ENCODE data around the gene FAM168A. TPM values are rescaled to one million over a fixed set of nuclear protein-coding genes. Genes with fewer than 3 reads are reported as not detected.

Gene FAM168A
- total and polyA plus RNA-seq, 9 donors, result 17.6 to 35.4 (median 24.8) TPM

DNA sequence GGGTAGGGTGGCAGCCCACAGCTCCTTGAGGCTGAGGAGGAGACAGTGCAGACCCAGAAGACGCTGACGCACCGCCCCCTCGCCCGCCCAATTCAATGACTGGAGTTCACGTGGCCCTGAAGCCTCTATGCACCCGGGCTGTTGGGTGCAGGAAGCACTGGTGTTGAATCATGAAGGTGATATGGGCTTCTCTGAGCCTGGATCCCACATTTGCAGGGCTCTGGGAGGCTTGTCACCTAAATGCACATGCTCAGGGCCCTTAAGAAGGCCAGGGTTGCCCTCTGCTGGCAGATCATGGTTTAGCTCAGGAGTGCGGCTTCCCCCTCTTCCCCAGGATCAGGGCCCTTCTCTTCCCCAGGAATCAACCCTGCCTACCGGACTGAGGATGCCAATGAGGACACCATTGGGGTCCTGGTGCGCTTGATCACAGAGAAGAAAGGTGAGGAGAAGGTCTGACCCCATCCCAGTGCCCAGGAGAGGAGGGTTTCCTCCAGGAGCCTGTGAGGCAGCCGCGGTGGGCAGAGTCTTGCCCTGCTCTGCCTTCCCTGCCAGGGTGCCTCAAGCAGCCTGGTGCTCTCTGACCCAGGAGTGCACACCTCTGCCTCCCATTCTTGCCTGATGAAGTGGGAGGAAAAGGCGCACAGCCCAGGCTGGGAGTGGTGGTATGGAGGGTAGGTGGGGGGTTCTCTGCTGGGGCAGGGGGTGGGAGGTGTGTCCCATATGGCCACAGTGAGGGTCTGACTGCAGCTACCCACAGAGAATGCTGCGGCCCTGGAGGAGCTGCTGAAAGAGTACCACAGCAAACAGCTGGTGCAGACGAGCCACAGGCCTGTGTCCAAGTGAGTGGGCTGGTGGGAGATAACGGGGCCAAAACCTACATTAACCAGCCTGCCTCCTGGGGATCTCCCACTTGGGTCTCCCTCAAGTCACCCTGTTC is 204.2 kb downstream of the FAM168A start:
- WGBS (ENCODE audit: insufficient coverage), result 70% methylated on average over 12 of the region's 16 CpGs
- Histone ChIP-seq H3K36me3 (ENCODE audit: control insufficient read depth, insufficient read depth, low read length) (peaks cover 11% of the 10 kb centered on the region), H3K27ac (ENCODE audit: low read length) (no peak overlapping the region), H3K4me3 (ENCODE audit: low read length) (no peak overlapping the region), H3K9me3 (replicated peaks; ENCODE audit: control insufficient read depth, low read depth, low read length) (no peaks in the 10 kb centered on the region), H3K4me1 (ENCODE audit: control insufficient read depth, insufficient read depth, low read length) (peaks cover 18% of the 10 kb centered on the region), H3K27me3 (ENCODE audit: control insufficient read depth, insufficient read depth, low read length) (no peaks in the 10 kb centered on the region)
- DNase-seq, result peak; percentile 80

DNA sequence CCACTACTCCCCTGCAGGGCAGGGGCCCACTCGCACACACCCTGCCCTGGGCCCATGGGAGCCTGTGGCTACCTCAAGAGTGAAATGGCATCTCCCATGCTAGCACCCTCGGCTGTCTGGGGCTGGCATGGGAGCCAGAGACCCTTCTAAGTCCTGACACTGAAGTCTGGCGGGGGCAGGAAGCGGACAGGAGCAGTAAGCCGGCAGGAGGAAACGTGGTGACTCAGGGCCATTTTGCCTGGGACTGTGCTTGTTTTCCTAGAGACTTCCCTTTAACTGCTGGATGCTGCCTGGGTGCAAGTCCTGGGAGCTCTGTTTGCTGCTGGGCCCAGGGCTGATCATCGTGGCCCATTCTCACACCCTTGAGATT is 204.9 kb downstream of the FAM168A start:
- Histone ChIP-seq H3K27me3 (ENCODE audit: control insufficient read depth, insufficient read depth, low read length) (no peaks in the 10 kb centered on the region), H3K27ac (ENCODE audit: low read length) (no peak overlapping the region), H3K9me3 (replicated peaks; ENCODE audit: control insufficient read depth, low read depth, low read length) (no peaks in the 10 kb centered on the region), H3K4me3 (ENCODE audit: low read length) (no peak overlapping the region), H3K36me3 (ENCODE audit: control insufficient read depth, insufficient read depth, low read length) (peaks cover 11% of the 10 kb centered on the region), H3K4me1 (ENCODE audit: control insufficient read depth, insufficient read depth, low read length) (peaks cover 24% of the 10 kb centered on the region)
- no peak for DNase-seq
- WGBS (ENCODE audit: insufficient coverage), result 90% methylated on average over 7 of the region's 7 CpGs

DNA sequence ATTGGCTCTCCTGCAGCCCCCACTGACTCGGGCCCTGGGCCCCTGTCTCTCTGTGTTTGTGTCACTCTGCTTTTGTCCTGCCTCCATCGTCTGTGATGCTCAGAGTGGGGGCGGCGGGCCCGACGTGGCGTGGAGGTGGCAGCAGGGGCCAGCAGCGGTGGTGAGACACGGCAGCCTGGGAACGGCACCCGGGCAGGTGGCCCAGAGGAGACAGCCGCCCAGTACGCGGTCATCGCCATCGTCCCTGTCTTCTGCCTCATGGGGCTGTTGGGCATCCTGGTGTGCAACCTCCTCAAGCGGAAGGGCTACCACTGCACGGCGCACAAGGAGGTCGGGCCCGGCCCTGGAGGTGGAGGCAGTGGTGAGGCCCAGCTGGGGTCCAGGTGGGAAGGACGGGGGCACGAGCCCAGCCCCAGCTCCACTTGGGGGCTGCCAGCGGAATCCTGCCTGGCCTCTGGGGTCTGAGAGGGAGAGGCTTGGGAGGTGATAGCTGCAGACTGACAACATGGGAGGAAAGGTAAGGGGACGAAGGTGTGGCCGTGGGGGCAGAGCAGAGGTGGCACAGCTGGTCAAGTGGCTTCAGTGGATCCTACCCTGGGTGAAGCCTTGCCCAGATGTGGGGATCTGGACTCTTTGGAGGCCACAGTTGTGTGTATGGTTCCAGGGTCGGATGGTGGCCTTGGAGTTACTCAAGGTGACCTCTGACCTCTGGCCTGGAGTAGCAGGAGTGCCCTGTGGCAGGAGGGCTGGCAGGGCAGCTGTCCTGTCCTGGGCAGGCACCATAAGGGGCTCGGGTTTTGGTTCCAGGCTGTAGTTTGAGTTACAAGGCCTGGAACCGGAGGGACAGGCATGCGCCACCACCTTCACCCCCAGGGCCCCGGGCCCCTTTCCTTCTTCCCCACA is 205.6 kb downstream of the FAM168A start:
- Histone ChIP-seq H3K27ac (ENCODE audit: low read length) (no peak overlapping the region), H3K4me1 (ENCODE audit: control insufficient read depth, insufficient read depth, low read length) (peaks cover 31% of the 10 kb centered on the region), H3K9me3 (replicated peaks; ENCODE audit: control insufficient read depth, low read depth, low read length) (no peaks in the 10 kb centered on the region), H3K27me3 (ENCODE audit: control insufficient read depth, insufficient read depth, low read length) (no peaks in the 10 kb centered on the region), H3K4me3 (ENCODE audit: low read length) (no peak overlapping the region), H3K36me3 (ENCODE audit: control insufficient read depth, insufficient read depth, low read length) (peaks cover 11% of the 10 kb centered on the region)
- 90% methylated on average over 29 of the region's 31 CpGs for WGBS (ENCODE audit: insufficient coverage)
- DNase-seq, result no peak

DNA sequence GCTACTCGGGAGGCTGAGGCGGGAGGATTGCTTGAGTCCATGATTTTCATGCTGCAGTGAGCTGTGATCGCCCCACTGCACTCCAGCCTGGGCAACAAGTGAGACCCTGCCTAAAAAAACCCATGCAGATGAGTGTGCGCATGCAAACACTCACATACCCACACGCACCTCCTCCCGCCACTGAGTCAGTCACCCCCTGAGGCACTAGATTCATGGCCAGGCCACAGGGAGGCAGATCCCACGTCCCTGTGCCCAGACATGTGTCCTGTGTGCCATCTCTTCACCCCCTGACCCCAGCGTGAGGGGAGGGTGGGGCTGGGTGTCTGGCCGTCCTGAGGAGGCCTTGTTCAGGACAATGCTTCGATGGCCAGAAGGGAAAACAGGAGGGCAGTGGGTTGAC is 206.2 kb downstream of the FAM168A start:
- H3K36me3 ChIP-seq (ENCODE audit: control insufficient read depth, insufficient read depth, low read length), result peaks cover 11% of the 10 kb centered on the region
- no peaks in the 10 kb centered on the region for H3K9me3 ChIP-seq (replicated peaks; ENCODE audit: control insufficient read depth, low read depth, low read length)
- WGBS (ENCODE audit: insufficient coverage), result 88% methylated on average over 5 of the region's 10 CpGs
- no peak overlapping the region for H3K4me3 ChIP-seq (ENCODE audit: low read length)
- no peaks in the 10 kb centered on the region for H3K27me3 ChIP-seq (ENCODE audit: control insufficient read depth, insufficient read depth, low read length)
- peaks cover 37% of the 10 kb centered on the region for H3K4me1 ChIP-seq (ENCODE audit: control insufficient read depth, insufficient read depth, low read length)
- DNase-seq, result no peak
- no peak overlapping the region for H3K27ac ChIP-seq (ENCODE audit: low read length)

DNA sequence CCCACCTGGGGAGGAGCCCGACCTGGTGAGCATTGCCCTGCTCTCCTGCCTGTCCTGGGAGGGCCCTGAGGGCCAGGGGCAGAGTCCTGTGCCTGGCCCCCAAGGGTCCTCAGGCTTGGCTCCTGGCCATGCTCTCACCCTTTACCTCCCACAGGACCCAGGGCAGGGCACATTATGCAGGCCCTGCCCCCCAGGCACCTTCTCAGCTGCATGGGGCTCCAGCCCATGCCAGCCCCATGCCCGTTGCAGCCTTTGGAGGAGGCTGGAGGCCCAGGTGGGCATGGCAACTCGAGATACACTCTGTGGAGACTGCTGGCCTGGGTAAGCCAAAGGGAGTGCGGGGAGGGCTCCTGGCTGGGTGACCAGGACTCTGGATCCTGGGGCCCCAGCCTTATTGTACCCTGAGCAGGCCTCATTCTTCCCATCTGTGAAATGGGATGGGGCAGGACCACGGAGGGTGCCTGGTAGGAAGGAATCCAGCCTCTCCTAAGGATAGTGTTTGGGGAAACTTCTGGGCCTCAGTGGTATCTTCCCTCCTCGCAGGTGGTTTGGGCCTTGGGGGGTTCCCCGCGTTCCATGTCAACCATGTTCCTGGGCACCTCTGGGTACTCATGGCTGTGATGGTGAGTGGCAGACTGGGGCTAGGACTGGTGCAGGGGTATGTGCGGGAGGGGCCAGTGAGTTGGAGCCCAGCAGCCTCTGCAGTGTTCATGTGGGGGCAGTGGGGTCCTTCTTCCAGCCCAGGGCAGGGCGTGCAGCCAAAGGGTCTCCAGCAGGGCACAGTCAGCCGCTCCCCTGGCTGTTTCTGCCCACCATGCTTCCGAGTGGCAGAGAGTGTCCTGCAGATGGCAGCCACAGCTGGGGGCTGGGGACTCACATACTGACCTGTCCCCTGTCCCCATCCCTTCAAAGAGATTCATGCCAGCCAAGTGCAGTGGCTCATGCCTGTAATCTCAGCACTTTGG is 207.0 kb downstream of the FAM168A start:
- Histone ChIP-seq H3K36me3 (ENCODE audit: control insufficient read depth, insufficient read depth, low read length) (peaks cover 11% of the 10 kb centered on the region), H3K4me1 (ENCODE audit: control insufficient read depth, insufficient read depth, low read length) (peaks cover 45% of the 10 kb centered on the region), H3K9me3 (replicated peaks; ENCODE audit: control insufficient read depth, low read depth, low read length) (no peaks in the 10 kb centered on the region), H3K4me3 (ENCODE audit: low read length) (no peak overlapping the region), H3K27me3 (ENCODE audit: control insufficient read depth, insufficient read depth, low read length) (no peaks in the 10 kb centered on the region), H3K27ac (ENCODE audit: low read length) (no peak overlapping the region)
- WGBS (ENCODE audit: insufficient coverage), result 87% methylated on average over 12 of the region's 12 CpGs
- DNase-seq, result no peak

DNA sequence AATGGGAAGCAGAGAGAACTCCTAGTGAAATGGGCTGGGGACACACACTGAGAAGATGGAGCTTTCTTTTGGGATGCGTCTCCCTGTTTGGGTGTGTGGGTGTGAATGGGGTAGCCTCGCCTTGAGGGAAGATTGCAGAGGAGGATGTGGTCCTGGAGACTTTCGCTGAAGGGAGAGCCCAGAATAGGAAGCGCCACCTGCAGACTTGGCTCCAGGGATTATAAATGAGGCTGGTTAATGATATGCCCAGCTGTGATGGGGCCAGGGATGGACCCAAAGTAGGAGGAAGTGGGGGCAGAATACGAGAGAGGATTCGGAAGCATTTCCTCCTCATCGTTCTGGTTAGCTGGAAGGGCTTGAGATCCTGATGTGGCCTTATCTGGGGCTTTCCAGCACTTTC is 208.0 kb downstream of the FAM168A start:
- H3K4me1 ChIP-seq (ENCODE audit: control insufficient read depth, insufficient read depth, low read length), result peaks cover 54% of the 10 kb centered on the region
- WGBS (ENCODE audit: insufficient coverage), result 72% methylated on average over 4 of the region's 7 CpGs

DNA sequence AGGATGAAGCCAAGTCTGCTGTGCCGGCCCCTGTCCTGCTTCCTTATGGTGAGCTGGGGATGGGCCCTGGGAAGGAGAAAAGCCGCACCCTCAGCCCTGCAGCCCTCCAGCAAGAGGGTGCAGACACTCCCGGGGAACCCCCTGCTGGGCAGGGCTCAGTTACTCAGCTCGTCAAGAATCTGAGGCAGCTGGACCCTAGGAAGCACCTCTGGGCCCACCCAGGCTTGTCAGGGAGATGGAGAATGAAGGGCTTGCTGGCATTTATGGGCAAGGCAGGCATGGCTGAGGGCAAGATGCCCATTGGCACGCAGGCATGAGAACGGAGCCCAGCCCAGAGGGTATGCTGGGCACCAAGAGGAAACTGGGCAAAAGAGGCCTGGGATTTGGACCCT is 208.8 kb downstream of the FAM168A start:
- 58% methylated on average over 4 of the region's 6 CpGs for WGBS (ENCODE audit: insufficient coverage)
- no peak for DNase-seq
- no peak overlapping the region for H3K27ac ChIP-seq (ENCODE audit: low read length)
- H3K4me3 ChIP-seq (ENCODE audit: low read length), result no peak overlapping the region
- H3K36me3 ChIP-seq (ENCODE audit: control insufficient read depth, insufficient read depth, low read length), result peaks cover 3% of the 10 kb centered on the region
- no peaks in the 10 kb centered on the region for H3K9me3 ChIP-seq (replicated peaks; ENCODE audit: control insufficient read depth, low read depth, low read length)
- no peaks in the 10 kb centered on the region for H3K27me3 ChIP-seq (ENCODE audit: control insufficient read depth, insufficient read depth, low read length)
- H3K4me1 ChIP-seq (ENCODE audit: control insufficient read depth, insufficient read depth, low read length), result peaks cover 62% of the 10 kb centered on the region

More for the DNA sequence above, 208.0 kb downstream of the FAM168A start:
- Histone ChIP-seq H3K9me3 (replicated peaks; ENCODE audit: control insufficient read depth, low read depth, low read length) (no peaks in the 10 kb centered on the region), H3K27me3 (ENCODE audit: control insufficient read depth, insufficient read depth, low read length) (no peaks in the 10 kb centered on the region), H3K36me3 (ENCODE audit: control insufficient read depth, insufficient read depth, low read length) (peaks cover 6% of the 10 kb centered on the region), H3K4me3 (ENCODE audit: low read length) (no peak overlapping the region), H3K27ac (ENCODE audit: low read length) (no peak overlapping the region)
- no peak for DNase-seq

DNA sequence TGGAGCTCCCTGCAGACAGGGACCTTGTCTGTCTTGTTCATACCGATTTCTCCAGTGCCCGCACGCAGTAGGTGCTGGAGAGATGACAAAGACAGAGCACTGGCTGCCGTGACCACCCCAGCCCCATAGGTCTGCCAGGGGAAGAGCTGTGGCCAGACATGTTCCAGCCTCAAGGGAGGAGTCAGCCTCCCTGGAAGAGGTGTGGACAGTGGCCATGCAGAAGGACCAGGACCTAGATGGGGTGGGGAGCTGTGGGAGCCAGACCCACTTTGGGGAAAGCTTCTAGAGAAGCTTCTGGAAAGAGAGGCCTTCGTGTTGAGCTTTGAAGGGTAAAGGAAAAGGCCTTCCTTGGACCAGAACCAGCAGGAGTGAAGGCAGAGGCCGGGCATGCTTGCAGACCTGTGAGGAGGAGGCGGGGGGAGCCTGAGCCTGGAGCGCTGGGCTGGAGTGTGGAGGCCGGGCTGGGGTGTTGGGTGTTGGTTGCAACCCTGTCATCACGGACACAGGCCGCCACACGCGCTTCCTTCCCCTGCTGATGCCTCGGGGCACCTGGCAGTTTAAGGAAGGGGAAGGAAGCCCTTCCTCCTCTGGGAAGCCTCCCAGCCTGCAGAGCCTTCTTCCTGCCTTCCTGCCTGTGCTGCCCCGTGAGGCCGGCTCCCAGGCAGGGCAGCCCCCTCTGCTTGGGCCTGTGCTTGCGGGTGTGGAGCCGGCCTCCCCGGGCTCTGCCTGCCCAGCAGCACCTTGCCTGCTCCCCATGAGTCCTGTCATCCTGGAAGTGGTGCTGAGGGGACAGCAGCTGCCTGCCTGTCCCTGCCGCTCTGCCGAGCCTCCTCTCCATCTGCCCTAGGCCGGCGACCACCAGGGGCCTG is 209.4 kb downstream of the FAM168A start:
- WGBS (ENCODE audit: insufficient coverage), result 51% methylated on average over 18 of the region's 23 CpGs
- no peak overlapping the region for H3K4me3 ChIP-seq (ENCODE audit: low read length)
- H3K9me3 ChIP-seq (replicated peaks; ENCODE audit: control insufficient read depth, low read depth, low read length), result no peaks in the 10 kb centered on the region
- H3K27ac ChIP-seq (ENCODE audit: low read length), result peak overlapping the region; percentile 74
- no peaks in the 10 kb centered on the region for H3K27me3 ChIP-seq (ENCODE audit: control insufficient read depth, insufficient read depth, low read length)
- H3K36me3 ChIP-seq (ENCODE audit: control insufficient read depth, insufficient read depth, low read length), result peaks cover 3% of the 10 kb centered on the region
- DNase-seq, result peak; percentile 67
- peaks cover 68% of the 10 kb centered on the region for H3K4me1 ChIP-seq (ENCODE audit: control insufficient read depth, insufficient read depth, low read length)
